ENCODE data around the gene IFIT1.
"Not testable (repeated sequence)": the region's sequence is repeated elsewhere in the genome, so short reads cannot be mapped to it uniquely, and the experiment has no call there.

Gene IFIT1

GRCh38 chr10:89404104-89405047, 12.0 kb downstream of the IFIT1 start:
- DNase-seq = no peak

GRCh38 chr10:89406178-89406577, 13.8 kb downstream of the IFIT1 start:
- DNase-seq = not testable (repeated sequence)

DNA sequence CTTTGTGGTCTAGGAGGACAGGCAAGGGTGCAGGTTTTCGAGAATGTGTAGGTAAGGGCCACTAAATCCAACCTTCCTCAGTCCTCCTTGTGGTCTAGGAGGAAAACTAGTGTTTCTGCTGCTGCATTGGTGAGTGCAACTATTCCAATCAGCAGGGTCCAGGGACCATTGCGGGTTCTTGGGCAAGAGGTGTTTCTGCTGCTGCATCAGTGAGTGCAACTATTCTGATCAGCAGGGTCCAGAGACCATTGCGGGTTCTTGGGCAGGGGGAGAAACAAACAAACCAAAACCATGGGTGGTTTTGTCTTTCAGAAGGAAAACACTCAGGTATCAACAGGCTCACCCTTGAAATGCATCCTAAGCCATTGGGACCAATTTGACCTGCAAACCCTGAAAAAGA, 15.4 kb downstream of the IFIT1 start:
- DNase-seq = not testable (repeated sequence)

DNA sequence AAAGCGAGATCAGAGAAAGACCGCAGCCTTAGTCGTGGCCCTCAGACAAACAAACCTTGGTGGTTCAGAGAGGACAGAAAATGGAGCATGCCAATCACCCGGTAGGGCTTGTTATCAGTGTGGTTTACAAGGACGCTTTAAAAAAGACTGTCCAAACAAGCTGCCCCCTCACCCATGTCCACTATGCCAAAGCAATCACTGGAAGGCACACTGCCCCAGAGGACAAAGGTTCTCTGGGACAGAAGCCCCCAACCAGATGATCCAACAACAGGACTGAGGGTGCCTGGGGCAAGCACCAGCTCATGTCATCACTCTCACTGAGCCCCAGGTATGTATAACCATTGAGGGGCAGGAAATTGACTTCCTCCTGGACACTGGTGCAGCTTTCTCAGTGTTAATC, 16.9 kb downstream of the IFIT1 start:
- not testable (repeated sequence) for DNase-seq

DNA sequence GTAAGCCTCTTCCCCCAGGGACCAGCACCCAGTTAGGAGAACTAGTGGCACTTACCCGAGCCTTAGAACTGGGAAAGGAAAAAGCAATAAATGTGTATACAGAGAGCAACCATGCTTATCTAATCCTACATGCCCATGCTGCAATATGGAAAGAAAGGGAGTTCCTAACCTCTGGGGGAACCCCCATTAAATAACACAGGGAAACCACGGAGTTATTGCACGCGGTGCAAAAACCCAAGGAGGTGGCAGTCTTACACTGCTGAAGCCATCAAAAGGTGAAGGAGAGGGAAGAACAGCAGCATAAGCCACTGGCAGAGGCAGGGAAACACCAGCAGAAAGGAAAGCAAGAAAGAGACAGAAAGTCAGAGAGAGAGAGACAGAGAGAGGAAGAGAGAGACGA, 18.1 kb downstream of the IFIT1 start:
- not testable (repeated sequence) for DNase-seq

GRCh38 chr10:89411135-89411534, 18.7 kb downstream of the IFIT1 start:
- DNase-seq = not testable (repeated sequence)

- DNase-seq = not testable (repeated sequence)
Measured at GRCh38 chr10:89412276-89412675, 19.9 kb downstream of the IFIT1 start.

- DNase-seq = no peak
Measured at GRCh38 chr10:89413398-89413912, 21.0 kb downstream of the IFIT1 start.

- DNase-seq = peak; percentile 43
Measured at GRCh38 chr10:89414146-89414878, 21.9 kb downstream of the IFIT1 start, which contains the start of gene IFIT5. Gene IFIT5 (plus strand): TSS chr10:89414568. CDS start chr10:89414799, 231 bp downstream.

- peak; percentile 22 for DNase-seq
Measured at GRCh38 chr10:89414879-89415821, 22.7 kb downstream of the IFIT1 start.

DNA sequence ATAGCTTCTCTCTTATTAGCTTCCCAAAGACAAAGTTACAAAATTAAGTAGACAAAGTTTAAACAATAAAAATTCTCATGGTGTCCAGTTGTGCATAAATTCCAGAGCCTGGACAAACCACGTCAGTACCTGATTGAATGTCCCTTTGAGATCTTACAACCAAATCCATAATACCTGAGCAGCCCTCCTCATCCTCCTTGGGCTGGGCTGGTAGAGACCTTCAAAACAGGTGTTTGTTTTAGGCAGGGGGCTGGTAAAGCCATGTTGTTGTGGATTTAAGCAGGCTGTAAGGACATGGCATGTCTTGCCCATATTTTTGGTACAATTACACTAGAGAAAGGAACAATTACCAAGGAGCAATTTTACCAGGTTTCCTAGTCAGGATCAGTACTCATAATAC, 24.0 kb downstream of the IFIT1 start:
- no peak for DNase-seq

DNA sequence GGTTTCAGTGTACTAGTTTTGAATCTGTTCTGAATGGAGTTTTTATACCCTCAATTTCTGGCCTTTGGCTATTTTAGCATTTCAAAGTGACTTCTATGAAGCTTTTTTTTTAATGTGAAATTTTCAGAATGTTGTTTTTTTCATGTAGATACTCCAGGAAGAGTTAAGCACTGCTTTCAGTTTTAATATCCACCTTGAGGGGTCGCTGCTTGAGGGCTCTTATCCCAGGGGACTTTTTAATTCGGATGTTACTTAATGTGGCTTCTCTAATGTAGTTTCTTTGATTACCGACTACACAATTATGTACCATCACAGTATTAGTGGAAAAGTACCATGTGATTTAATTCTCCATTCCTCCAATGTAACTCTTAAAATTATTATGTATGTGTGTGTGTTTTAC, 27.1 kb downstream of the IFIT1 start:
- no peak for DNase-seq

GRCh38 chr10:89421018-89421476, 28.6 kb downstream of the IFIT1 start:
- DNase-seq = no peak

GRCh38 chr10:89425000-89425399, 32.6 kb downstream of the IFIT1 start:
- no peak for DNase-seq

DNA sequence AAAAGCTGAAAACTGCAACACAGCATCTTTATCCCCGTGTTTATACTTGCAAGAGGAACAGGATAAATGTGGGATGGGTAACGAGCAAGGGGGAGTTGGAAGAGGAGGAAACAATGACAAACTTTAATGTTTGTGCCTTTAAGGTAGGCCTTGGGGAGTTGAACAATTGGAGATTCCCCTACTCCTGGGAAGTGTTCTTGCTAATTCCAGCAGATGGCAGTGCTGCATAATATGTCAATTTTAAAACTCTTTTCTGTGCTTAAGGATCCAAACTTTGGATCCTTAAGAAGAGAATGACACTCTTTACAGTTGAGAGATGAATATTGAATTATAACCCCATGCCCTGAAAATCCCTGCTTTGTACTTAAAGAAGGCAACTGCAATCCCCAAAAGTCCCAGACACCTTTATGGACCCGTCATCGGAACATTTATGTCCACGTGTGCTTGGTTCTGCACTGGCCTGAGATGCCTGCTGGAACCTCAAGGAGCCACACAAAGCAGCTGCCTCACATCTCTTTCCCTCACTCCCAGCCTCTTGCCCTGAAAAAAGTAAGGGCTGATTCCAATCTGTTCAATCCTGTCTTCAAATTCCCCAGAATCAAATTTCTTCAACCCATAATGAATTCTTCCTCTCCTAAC, 33.9 kb downstream of the IFIT1 start:
- DNase-seq = no peak

GRCh38 chr10:89427629-89428028, 35.2 kb downstream of the IFIT1 start:
- no peak for DNase-seq

DNA sequence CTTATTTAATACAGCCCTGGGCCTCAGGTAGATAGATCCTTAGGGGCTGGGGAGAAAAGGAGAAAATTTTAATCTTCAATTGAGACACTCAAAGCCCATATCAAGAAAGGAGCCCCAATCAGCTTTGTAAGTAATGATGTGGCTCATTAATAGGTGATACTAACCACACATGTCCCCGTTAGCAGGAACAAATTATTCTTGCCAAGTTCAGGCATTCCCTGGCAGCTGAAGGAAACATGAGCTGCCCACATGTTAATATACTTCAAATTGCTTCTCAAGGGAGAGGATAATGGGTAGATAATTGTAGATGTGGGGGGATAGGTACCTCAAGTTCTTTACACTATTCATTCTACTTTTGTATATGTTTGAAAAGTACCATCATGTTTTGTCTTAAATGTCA, 36.5 kb downstream of the IFIT1 start:
- no peak for DNase-seq

DNA sequence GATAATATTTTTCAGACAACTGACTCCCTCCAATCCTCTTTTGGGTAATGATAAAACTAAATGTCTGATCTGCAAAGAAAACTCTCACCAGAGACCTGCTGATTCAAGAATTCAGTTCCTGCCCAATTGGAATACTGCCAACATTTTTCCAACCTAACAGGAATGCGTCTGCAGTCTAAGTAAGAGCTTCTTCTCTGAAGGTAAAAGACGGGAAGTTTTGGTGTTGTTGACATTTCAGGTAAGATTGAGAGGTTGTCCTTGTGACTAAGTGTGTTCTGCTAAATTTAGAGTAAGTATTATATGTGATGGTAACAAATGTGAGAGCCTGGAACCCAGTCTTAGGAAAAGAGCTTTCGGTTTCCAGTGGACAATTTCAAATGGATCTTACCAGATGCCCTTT, 39.6 kb downstream of the IFIT1 start:
- DNase-seq = no peak

GRCh38 chr10:89438525-89438924, 46.1 kb downstream of the IFIT1 start:
- no peak for DNase-seq

DNA sequence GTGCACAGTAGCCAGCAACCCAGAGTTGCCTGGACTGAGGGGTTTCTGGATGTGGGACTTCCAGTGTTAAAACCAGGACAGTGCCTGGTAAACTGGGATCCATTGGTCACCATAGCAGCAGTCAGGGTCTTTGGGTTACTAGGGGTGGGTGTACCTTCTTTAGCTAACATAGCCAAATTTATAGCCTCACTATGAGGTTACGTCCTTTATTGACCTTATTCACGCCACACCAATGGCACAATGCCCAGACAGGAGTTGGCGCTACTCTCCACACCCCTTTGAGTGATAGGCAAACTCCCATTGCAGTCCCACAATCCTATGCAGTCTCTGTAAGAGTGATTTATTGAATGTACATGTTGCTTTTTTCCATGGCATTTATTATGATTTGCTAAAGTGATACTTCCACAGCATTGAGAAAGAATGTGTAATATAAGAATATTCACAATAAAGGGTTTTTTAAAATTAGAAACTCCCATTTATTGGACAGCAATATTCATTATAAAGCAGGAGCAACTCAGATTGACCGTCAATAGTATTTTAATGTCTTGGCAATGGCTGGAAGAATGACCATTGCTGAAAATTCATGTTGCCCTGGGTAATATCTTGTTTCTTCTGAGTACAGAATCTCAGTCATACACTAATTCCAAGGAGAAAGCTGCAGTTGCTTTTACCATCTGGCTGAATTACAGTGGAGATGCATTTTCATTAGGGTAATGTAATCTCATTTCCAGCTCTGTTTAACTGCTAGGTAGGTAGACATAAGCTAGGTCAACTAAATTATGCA, 48.0 kb downstream of the IFIT1 start:
- DNase-seq = no peak

GRCh38 chr10:89442289-89442688, 49.9 kb downstream of the IFIT1 start:
- no peak for DNase-seq
